ENCODE results near the gene COL7A1. TPM values are rescaled to one million over a fixed set of nuclear protein-coding genes. Genes with fewer than 3 reads are reported as not detected.

The COL7A1 gene
- total RNA-seq, 1 experiment from 2014 or later: 40.0 TPM

- peaks cover 11% of the 10 kb centered on the region for H3K4me1 ChIP-seq (ENCODE audit: control insufficient read depth, insufficient read depth, low read length)
- no peak for DNase-seq (ENCODE audit: low read depth, low spot score)
- TF ChIP-seq, protein P1, sequence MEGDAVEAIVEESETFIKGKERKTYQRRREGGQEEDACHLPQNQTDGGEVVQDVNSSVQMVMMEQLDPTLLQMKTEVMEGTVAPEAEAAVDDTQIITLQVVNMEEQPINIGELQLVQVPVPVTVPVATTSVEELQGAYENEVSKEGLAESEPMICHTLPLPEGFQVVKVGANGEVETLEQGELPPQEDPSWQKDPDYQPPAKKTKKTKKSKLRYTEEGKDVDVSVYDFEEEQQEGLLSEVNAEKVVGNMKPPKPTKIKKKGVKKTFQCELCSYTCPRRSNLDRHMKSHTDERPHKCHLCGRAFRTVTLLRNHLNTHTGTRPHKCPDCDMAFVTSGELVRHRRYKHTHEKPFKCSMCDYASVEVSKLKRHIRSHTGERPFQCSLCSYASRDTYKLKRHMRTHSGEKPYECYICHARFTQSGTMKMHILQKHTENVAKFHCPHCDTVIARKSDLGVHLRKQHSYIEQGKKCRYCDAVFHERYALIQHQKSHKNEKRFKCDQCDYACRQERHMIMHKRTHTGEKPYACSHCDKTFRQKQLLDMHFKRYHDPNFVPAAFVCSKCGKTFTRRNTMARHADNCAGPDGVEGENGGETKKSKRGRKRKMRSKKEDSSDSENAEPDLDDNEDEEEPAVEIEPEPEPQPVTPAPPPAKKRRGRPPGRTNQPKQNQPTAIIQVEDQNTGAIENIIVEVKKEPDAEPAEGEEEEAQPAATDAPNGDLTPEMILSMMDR (IDR thresholded peaks at IDR 0.05): no peak
- TF ChIP-seq TCF7L2 (IDR thresholded peaks at IDR 0.05; ENCODE audit: low read depth, low read length) (no peak), REST (IDR thresholded peaks at IDR 0.05; ENCODE audit: insufficient read depth in 1 of 2, low read depth in 2 of 2, low read length in 1 of 2) (no peak), SIN3A (IDR thresholded peaks at IDR 0.05; ENCODE audit: borderline replicate concordance, insufficient read depth, low read depth, low read length) (no peak), POLR2AphosphoS5 (IDR thresholded peaks at IDR 0.05; ENCODE audit: low read depth, low read length) (no peak)
- H3K27ac ChIP-seq (ENCODE audit: low read length): no peak overlapping the region
- intact Hi-C loops (cut with micrococcal nuclease; ENCODE audit: unreplicated experiment): no loop called here
- BruUV-seq (replicated peaks): no TSS peak
- in situ Hi-C loops (cut with HindIII; ENCODE audit: low pct_unique_long_range_greater_than_20kb, low sequenced_read_pairs): no loop called here
- H3K27me3 ChIP-seq (ENCODE audit: control insufficient read depth, insufficient read depth, low read length): no peaks in the 10 kb centered on the region
- ATAC-seq: no peak
- H3K4me3 ChIP-seq (ENCODE audit: low read depth in 2 of 2, low read length in 2 of 2): no peak overlapping the region
- H3K36me3 ChIP-seq (ENCODE audit: control insufficient read depth, insufficient read depth, low read length): no peaks in the 10 kb centered on the region
- CTCF ChIA-PET: no interaction called here
- H3K9me3 ChIP-seq (ENCODE audit: control insufficient read depth, insufficient read depth, low read depth, low read length): no peaks in the 10 kb centered on the region
- POLR2A ChIA-PET: no interaction called here
These were observed 27.6 kb downstream of the COL7A1 start for GRCh38 chr3:48567500-48567899.

DNA sequence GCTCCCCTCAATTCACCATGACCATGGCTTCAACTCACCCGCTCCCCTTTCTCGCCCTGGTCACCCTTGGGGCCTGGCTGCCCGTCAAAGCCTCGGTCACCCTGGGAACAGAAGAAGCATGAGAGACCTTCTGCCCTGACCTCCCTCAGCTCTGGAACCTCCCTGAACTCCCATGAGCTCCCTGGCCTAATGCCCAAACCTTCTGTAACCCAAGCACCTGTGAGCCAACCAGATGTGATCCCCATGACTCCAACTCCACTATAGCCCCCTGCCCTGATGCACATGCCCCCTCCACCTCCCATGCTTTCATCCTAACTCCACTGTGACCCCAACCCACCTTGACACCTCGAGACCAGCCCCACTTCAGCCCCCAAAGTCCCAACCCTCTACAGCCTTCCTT, 28.0 kb downstream of the COL7A1 start:
- peaks cover 11% of the 10 kb centered on the region for H3K4me1 ChIP-seq (ENCODE audit: control insufficient read depth, insufficient read depth, low read length)
- in situ Hi-C loops (cut with HindIII; ENCODE audit: low pct_unique_long_range_greater_than_20kb, low sequenced_read_pairs) (no loop called here), intact Hi-C loops (cut with micrococcal nuclease; ENCODE audit: unreplicated experiment) (no loop called here)
- H3K36me3 ChIP-seq (ENCODE audit: control insufficient read depth, insufficient read depth, low read length): no peaks in the 10 kb centered on the region
- no TSS peak for BruUV-seq (replicated peaks)
- ChIA-PET POLR2A (no interaction called here), CTCF (no interaction called here)
- no peak for ATAC-seq
- no peaks in the 10 kb centered on the region for H3K9me3 ChIP-seq (ENCODE audit: control insufficient read depth, insufficient read depth, low read depth, low read length)
- H3K4me3 ChIP-seq (ENCODE audit: low read depth in 2 of 2, low read length in 2 of 2): no peak overlapping the region
- DNase-seq (ENCODE audit: low read depth, low spot score): no peak
- no peaks in the 10 kb centered on the region for H3K27me3 ChIP-seq (ENCODE audit: control insufficient read depth, insufficient read depth, low read length)
- no peak for TF ChIP-seq SIN3A (IDR thresholded peaks at IDR 0.05; ENCODE audit: borderline replicate concordance, insufficient read depth, low read depth, low read length)
- TF ChIP-seq, protein P1 (IDR thresholded peaks at IDR 0.05): no peak
- H3K27ac ChIP-seq (ENCODE audit: low read length): no peak overlapping the region

- in situ Hi-C loops (cut with HindIII; ENCODE audit: low pct_unique_long_range_greater_than_20kb, low sequenced_read_pairs) (no loop called here), intact Hi-C loops (cut with micrococcal nuclease; ENCODE audit: unreplicated experiment) (no loop called here)
- TF ChIP-seq SIN3A (IDR thresholded peaks at IDR 0.05; ENCODE audit: borderline replicate concordance, insufficient read depth, low read depth, low read length) (no peak), REST (IDR thresholded peaks at IDR 0.05; ENCODE audit: insufficient read depth in 1 of 2, low read depth in 2 of 2, low read length in 1 of 2) (no peak), POLR2AphosphoS5 (IDR thresholded peaks at IDR 0.05; ENCODE audit: low read depth, low read length) (no peak), TCF7L2 (IDR thresholded peaks at IDR 0.05; ENCODE audit: low read depth, low read length) (no peak)
- TF ChIP-seq, protein P1 (IDR thresholded peaks at IDR 0.05): no peak
- H3K9me3 ChIP-seq (ENCODE audit: control insufficient read depth, insufficient read depth, low read depth, low read length): no peaks in the 10 kb centered on the region
- H3K27me3 ChIP-seq (ENCODE audit: control insufficient read depth, insufficient read depth, low read length): no peaks in the 10 kb centered on the region
- H3K4me3 ChIP-seq (ENCODE audit: low read depth in 2 of 2, low read length in 2 of 2): no peak overlapping the region
- DNase-seq (ENCODE audit: low read depth, low spot score) (no peak), ATAC-seq (no peak)
- POLR2A ChIA-PET: no interaction called here
- peaks cover 11% of the 10 kb centered on the region for H3K4me1 ChIP-seq (ENCODE audit: control insufficient read depth, insufficient read depth, low read length)
- CTCF ChIA-PET: no interaction called here
- H3K36me3 ChIP-seq (ENCODE audit: control insufficient read depth, insufficient read depth, low read length): no peaks in the 10 kb centered on the region
- no TSS peak for BruUV-seq (replicated peaks)
- H3K27ac ChIP-seq (ENCODE audit: low read length): no peak overlapping the region
These were observed 28.7 kb downstream of the COL7A1 start for GRCh38 chr3:48566401-48566760.
